NCI-H446 (cell line): Measurements from ENCODE around the gene PTK7.

Source experiments
- DNase-seq, 2 experiments: peaks; one replicate each; lab custom pipeline; 2025; lab: John Stamatoyannopoulos, UW

The PTK7 gene

GRCh38 chr6:43180985-43181384 is 104.9 kb downstream of the PTK7 start:
- DNase-seq = no peak

- DNase-seq = no peak
These were observed 105.5 kb downstream of the PTK7 start for GRCh38 chr6:43181621-43181941.

GRCh38 chr6:43181942-43182860 is 106.1 kb downstream of the PTK7 start, which contains the start of gene CUL9:
Gene CUL9 (plus strand): TSS chr6:43182196. CDS start chr6:43184311, 2,115 bp downstream.
- peak in 1 of 2 experiments; percentile 67 for DNase-seq

DNA sequence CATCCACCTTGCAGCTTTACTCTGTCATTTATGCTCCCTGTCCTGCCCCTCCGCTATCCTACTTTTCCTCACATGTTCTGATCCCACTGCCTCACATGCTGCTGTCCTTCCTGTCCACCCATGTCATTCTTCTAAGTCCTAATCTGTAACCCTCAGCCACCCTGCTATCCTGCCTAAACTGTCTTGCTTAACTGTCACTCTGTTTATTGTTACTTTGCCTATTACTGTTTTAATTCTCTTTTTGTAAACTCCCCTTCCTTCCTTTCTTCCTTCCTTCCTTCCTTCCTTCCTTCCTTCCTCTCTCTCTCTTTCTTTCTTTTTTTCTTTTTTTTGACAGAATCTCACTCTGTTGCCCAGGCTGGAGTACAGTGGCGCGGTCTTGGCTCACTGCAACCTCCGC is 107.3 kb downstream of the PTK7 start:
- no peak for DNase-seq

DNA sequence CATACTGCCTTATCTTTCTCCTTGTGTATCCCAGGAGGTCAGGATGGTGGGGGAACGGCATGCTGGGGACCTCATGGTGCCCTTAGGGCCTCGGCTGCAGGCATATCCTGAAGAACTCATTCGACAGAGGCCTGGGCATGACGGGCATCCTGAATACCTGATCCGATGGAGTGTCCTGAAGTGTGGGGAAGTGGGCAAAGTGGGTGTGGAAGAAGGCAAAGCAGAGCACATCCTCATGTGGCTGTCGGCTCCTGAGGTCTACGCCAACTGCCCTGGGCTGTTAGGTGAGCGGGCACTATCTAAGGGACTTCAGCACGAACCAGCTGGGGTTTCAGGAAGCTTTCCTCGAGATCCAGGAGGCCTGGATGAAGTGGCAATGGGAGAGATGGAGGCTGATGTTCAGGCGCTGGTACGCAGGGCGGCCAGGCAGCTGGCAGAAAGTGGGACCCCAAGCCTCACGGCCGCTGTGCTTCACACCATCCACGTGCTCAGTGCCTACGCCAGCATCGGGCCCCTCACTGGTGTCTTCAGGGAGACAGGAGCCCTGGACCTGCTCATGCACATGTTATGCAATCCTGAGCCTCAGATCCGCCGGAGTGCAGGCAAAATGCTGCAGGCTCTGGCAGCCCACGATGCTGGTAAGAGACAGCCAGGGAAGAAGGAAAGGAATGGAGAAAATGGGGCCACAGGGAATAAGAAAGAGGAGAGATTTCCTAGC is 108.3 kb downstream of the PTK7 start:
- no peak for DNase-seq

- DNase-seq = no peak
These were observed 109.4 kb downstream of the PTK7 start for GRCh38 chr6:43185391-43185985.

- no peak for DNase-seq
These were observed 109.9 kb downstream of the PTK7 start for GRCh38 chr6:43186019-43186418.

GRCh38 chr6:43186706-43187105 is 110.6 kb downstream of the PTK7 start:
- DNase-seq = no peak

- no peak for DNase-seq
These were observed 111.7 kb downstream of the PTK7 start for GRCh38 chr6:43187821-43188220.

DNA sequence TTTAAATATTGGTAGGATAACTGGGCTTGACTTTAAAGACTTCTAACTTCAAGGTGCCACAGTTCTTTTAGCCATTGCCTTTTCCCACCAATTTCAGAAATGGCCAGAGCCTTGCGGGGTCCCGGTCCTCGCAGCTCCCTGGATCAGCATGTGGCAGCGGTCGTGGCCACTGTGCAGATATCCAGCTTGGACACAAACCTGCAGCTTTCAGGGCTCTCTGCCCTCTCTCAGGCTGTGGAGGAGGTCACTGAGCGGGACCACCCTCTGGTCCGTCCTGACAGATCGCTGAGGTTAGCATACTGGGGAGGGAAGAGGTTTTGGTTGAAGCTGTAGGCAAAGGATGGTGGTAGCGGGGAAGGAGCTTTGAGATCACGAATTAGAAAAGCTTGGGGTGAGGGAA is 112.3 kb downstream of the PTK7 start:
- DNase-seq = no peak

DNA sequence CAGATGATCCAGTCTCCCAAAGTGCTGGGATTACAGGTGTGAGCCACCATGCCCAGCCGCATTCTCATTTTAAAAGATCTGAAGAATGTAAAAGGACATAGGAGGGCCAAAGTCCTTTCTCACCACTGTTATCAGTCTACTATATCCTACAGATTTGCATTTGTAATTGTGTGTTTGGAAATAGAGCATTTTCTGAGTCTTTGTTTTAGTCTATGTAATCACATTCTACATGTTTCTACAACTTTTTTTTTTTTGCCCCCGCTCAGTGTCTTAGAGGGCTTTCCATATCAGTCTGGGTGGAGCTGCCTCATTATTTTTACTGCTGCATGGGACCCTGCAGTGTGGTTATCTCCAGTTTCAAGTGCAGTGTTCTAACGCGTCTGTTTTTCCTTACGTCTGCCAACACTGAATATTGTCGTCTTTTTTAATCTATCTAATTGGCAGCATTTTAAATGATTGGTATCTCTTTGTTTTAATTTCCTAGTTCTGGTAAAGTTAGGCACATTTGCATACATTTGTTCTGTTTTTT is 113.7 kb downstream of the PTK7 start:
- no peak for DNase-seq

DNA sequence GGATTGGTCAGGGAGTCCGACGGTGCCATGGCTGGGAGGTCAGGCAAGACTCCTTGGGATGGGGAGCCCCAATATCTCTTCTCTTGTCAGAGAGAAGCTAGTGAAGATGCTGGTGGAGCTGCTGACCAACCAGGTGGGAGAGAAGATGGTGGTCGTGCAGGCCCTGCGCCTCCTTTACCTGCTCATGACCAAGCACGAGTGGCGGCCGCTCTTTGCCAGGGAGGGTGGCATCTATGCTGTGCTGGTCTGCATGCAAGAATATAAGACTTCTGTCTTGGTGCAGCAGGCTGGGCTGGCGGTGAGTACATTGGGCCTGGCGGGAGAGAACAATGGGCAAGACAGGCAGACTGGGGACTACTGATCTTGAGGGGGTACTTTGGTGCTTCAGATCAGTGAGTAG is 116.8 kb downstream of the PTK7 start:
- no peak for DNase-seq

GRCh38 chr6:43193929-43194328 is 117.8 kb downstream of the PTK7 start:
- no peak for DNase-seq

GRCh38 chr6:43196337-43196736 is 120.2 kb downstream of the PTK7 start:
- DNase-seq = no peak

DNA sequence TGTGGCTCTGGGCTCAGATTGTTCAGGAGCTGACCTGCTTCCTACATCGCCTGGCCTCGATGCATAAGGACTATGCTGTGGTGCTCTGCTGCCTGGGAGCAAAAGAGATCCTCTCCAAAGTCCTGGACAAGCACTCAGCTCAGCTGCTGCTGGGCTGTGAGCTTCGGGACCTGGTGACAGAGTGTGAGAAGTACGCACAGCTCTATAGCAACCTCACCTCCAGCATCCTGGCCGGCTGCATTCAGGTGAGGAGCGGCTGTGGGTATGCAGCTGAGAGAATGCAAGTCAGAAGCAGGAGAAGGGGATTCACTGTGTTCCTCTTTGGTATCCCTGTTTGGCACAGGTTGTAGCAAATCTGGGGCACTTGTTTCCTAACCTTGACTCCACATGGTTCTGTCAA is 123.8 kb downstream of the PTK7 start:
- DNase-seq = no peak

- DNase-seq = no peak
These were observed 124.4 kb downstream of the PTK7 start for GRCh38 chr6:43200541-43200940.

DNA sequence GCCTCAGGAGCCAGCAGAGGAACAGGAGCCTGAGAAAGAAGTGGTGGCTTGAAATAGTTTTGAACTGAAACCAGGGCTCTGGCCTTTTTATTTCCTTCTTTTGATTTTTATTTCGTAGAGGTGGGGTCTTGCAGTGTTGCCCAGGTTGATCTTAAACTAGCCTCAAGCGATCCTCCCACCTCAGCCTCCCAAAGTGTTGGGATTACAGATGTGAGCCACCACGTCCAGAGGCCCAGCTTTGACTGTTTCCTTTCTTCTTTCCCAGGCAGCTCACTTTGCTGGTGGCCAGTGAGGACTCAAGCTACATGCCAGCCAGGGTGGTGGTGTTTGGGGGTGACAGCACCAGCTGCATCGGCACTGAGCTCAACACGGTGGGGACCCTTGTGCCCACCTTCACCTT is 126.3 kb downstream of the PTK7 start:
- DNase-seq = no peak

DNA sequence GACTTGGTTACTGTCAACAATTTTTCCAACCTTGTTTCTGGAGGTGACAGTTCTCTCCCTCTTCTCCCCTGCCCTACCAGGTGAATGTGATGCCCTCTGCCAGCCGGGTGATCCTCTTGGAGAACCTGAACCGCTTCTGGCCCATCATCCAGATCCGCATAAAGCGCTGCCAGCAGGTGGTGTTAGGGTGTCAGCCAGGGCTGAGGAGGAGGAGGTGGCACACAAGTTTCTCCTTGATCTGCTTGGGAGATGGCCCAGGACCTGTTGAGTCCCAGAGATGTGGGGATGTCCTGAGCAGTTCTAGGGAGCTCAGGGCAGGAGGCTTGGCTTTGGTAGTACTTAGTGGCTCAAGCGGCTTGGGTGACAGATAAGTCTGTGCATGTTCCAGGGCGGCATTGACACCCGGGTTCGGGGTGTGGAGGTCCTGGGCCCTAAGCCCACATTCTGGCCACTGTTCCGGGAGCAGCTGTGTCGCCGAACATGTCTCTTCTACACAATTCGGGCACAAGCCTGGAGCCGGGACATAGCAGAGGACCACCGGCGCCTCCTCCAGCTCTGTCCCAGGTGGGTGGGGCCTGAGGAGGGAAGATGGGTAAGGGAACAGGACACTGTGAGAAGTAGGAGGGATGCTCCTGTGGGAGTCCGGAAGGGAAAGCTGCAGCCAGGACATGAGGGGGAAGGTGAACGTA is 127.1 kb downstream of the PTK7 start:
- no peak for DNase-seq

DNA sequence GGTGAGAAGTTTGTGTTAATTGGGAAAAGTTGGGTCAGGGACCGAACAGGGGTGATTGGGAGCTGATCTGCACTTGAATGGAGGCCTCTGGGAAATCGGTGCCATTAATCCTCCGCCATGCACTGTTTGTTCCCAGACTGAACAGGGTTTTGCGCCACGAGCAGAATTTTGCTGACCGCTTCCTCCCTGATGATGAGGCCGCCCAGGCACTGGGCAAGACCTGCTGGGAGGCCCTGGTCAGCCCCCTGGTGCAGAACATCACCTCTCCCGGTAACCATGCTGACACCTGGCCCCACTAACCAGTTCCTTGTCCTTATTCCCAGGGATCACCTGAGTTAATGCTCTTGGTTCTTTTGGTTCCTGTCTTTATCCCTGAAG is 127.6 kb downstream of the PTK7 start:
- DNase-seq = no peak

GRCh38 chr6:43204271-43205105 is 128.4 kb downstream of the PTK7 start:
- no peak for DNase-seq

DNA sequence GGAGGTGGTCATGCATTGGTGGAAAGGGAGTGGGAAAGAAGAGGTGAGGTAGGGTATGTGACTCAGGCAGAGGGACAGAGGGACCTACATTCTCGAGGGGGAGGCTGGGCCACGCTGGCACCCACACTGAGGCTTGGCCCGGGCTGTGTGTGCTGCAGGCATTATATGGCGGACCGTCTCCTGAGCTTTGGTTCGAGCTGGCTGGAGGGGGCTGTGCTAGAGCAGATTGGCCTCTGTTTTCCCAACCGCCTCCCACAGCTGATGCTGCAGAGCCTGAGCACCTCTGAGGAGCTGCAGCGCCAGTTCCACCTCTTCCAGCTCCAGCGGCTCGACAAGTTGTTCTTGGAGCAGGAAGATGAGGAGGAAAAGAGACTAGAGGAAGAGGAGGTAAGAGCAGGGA is 129.7 kb downstream of the PTK7 start:
- no peak for DNase-seq
